HG03175 (cell line): ENCODE measurements around the gene SLC19A1.

Experiments
- ATAC-seq: cut with Tn5 transposase; IDR thresholded peaks from one replicate; pipeline ENCODE4 v1.9.1; 2021; ENCODE audit warnings: mild to moderate bottlenecking, moderate library complexity; ENCODE audit not compliant: unreplicated experiment

SLC19A1 gene

GRCh38 chr21:45470087-45470515, 72.1 kb downstream of the SLC19A1 start:
- ATAC-seq = no peak

- ATAC-seq = no peak
Measured at GRCh38 chr21:45469273-45470086, 72.8 kb downstream of the SLC19A1 start.

- ATAC-seq = no peak
Measured at GRCh38 chr21:45468971-45469272, 73.3 kb downstream of the SLC19A1 start.

- ATAC-seq = no peak
Measured at GRCh38 chr21:45468051-45468970, 73.9 kb downstream of the SLC19A1 start.

- no peak for ATAC-seq
Measured at GRCh38 chr21:45467221-45467779, 74.9 kb downstream of the SLC19A1 start.

DNA sequence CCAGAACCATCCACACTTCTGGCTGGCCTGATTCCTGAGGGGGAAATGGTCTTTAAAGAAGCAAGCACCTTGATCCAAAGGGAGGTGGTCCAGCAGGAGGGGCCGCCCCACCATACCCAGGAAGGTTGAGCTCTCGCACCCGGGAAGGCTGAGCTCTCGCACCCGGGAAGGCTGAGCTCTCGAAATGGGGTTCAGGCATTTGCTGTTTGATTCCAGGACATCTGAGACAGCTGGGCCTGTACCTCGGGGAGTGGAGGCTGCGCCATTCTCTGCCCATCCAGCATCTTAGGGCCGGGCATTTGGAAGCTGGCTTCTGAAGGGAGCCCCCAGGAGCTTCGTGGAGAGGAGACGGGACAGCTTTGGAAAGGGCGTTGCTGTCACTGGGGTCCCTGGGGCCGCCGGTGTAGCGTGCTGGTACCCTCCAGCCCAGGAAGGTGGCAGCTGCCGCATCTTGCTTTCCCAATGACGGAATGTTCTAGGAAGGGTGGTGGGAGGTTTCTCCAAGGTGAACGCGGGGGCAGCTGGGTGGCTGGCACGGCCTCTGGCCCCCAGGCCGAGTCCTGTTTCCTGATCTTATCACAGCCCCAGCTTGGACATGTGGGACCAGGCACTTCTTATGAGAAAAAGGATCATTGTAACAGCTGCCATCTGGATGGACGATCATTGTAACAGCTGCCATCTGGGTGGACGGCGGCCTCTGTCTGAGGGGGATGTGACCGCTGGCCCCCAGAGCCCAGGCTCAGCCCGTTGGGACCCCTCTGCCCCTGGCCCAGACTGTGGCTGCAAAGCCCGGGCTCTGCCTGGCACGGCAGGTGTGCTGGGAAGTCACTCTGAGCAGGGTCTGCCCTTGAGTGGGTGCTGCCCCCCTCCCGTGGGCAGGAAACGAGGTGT, 75.7 kb downstream of the SLC19A1 start:
- no peak for ATAC-seq

DNA sequence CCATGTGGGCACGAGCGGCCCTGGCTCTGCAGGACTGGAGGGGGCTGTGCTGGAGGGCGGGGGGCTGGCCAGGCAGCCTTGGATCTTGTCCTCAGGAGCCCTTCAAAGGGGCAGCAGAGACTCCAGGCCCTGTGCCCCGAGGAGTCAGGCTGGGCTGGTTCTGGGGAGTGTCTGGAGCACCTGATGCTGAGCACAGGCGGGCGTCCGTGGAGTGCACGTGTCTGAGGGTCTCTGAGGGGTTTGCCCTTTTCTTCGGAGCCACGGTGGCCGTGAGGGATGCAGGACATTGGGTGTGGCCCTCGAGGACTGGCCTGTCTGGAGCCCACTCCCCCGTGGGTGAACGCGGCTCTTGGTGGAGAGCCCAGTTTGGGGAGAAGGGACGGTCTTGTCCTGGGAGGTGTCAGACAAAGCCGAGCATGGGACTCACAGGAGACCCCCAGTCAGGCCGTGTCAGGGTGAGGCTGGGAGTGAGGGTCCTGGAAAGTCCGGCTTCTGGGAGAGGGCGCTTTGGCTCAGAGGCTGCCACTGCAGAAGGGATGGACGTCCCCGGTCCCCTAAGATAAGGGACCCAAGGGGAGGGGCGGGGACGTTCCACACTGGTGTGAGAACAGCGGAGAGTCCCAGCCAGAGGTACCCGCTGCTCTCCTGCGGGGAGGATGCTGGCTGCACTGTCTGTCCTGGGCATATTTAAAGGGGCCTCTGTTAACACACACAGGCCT, 76.5 kb downstream of the SLC19A1 start:
- no peak for ATAC-seq

- no peak for ATAC-seq
Measured at GRCh38 chr21:45465105-45465504, 77.1 kb downstream of the SLC19A1 start.

- no peak for ATAC-seq
Measured at GRCh38 chr21:45464309-45464708, 77.9 kb downstream of the SLC19A1 start.

GRCh38 chr21:45463871-45464270, 78.4 kb downstream of the SLC19A1 start:
- no peak for ATAC-seq

GRCh38 chr21:45461806-45462341, 80.4 kb downstream of the SLC19A1 start:
- ATAC-seq = no peak

- ATAC-seq = no peak
Measured at GRCh38 chr21:45461369-45461750, 80.9 kb downstream of the SLC19A1 start.

GRCh38 chr21:45460611-45461368, 81.5 kb downstream of the SLC19A1 start:
- no peak for ATAC-seq

GRCh38 chr21:45460011-45460565, 82.2 kb downstream of the SLC19A1 start:
- no peak for ATAC-seq

- no peak for ATAC-seq
Measured at GRCh38 chr21:45459171-45460010, 82.8 kb downstream of the SLC19A1 start.

DNA sequence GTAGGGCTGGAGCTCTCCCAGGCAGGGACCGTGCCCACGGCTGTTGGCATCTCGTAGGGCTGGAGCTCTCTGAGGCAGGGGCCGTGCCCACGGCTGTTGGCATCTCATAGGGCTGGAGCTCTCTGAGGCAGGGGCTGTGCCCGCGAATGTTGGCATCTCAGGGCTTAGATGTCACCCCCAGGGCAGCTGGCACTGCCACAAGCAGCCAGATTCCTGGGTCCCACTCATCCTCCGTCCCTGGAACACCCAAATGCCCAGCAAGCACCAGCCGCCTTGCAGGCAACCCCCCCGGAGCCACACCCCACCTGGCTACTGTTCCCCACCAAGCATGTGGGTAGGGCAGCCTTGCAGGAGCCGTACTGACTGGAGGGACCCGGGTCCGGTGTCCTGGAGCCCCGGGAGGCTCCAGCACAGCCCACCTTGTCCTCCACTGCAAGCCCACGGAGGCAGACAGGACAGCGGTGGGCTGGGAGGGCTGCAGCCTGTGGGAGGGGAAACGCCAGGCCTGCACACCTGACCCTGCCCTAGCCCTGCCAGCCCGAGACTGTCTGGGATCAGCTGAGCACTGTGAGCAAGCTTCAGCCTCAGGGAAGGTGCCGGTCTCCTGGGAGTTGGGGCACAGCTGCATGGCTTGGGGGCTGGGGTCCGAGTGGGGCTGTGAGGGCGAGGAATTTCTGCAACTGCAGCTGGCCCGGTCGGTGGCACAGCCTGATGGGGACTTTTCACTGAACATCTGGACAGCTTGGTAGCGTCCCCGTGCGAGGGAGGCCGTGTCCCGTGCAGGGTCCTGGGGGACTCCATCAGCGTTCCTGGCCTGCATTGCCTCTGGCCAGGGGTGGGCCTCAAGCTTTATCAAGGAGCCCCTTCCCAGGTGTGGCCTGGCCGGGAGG, 83.7 kb downstream of the SLC19A1 start:
- no peak for ATAC-seq

GRCh38 chr21:45457832-45458172, 84.4 kb downstream of the SLC19A1 start:
- no peak for ATAC-seq
